ENCODE data around the gene CYB5A.
"Not testable (repeated sequence)": the region's sequence is repeated elsewhere in the genome, so short reads cannot be mapped to it uniquely, and the experiment has no call there.

Gene CYB5A

GRCh38 chr18:74292982-74293381 lies 1.2 kb upstream of the CYB5A start:
- not testable (repeated sequence) for DNase-seq

GRCh38 chr18:74292541-74292858 lies 737 bp upstream of the CYB5A start:
- no peak for DNase-seq

GRCh38 chr18:74291472-74291770 lies 342 bp downstream of the CYB5A start:
- DNase-seq, result no peak

GRCh38 chr18:74290794-74291471 lies 830 bp downstream of the CYB5A start:
- DNase-seq, result peak; percentile 7 to 27

- no peak for DNase-seq
These were observed 1.7 kb downstream of the CYB5A start for GRCh38 chr18:74290021-74290420.

GRCh38 chr18:74289137-74289536 lies 2.6 kb downstream of the CYB5A start:
- no peak for DNase-seq

- no peak for DNase-seq
These were observed 3.0 kb downstream of the CYB5A start for GRCh38 chr18:74288730-74289129.

GRCh38 chr18:74288041-74288440 lies 3.7 kb downstream of the CYB5A start:
- no peak for DNase-seq

- DNase-seq, result no peak
These were observed 4.9 kb downstream of the CYB5A start for GRCh38 chr18:74286856-74287255.

- no peak for DNase-seq
These were observed 5.5 kb downstream of the CYB5A start for GRCh38 chr18:74286106-74286855.

GRCh38 chr18:74285583-74285982 lies 6.2 kb downstream of the CYB5A start:
- DNase-seq, result not testable (repeated sequence)

- DNase-seq, result no peak
These were observed 6.8 kb downstream of the CYB5A start for GRCh38 chr18:74284980-74285355.

- DNase-seq, result no peak
These were observed 7.4 kb downstream of the CYB5A start for GRCh38 chr18:74284191-74284979.

GRCh38 chr18:74283646-74284045 lies 8.1 kb downstream of the CYB5A start:
- DNase-seq, result no peak

- no peak for DNase-seq
These were observed 8.8 kb downstream of the CYB5A start for GRCh38 chr18:74282755-74283554.

- DNase-seq, result no peak
These were observed 9.6 kb downstream of the CYB5A start for GRCh38 chr18:74281980-74282754.

- no peak for DNase-seq
These were observed 10.5 kb downstream of the CYB5A start for GRCh38 chr18:74281011-74281979.

GRCh38 chr18:74278983-74279382 lies 12.8 kb downstream of the CYB5A start:
- DNase-seq, result no peak

GRCh38 chr18:74278058-74278457 lies 13.7 kb downstream of the CYB5A start:
- no peak for DNase-seq

GRCh38 chr18:74277296-74277695 lies 14.5 kb downstream of the CYB5A start:
- DNase-seq, result no peak

- no peak for DNase-seq
These were observed 15.2 kb downstream of the CYB5A start for GRCh38 chr18:74276609-74277008.

Data from NCI-H187 (cell line).